ENCODE measurements around the gene DHX58. TPM values are rescaled to one million over a fixed set of nuclear protein-coding genes. Genes with fewer than 3 reads are reported as not detected.
A peak's percentile ranks its signal among the peaks of the same experiment; 100 is the strongest.

Gene DHX58
- total and polyA plus RNA-seq, 10 of the 15 experiments (the other 5 are each of a cell fraction or from before 2014, with no cell fraction given), result 3.5 to 69.8 (median 16.4) TPM

- DNase-seq (ENCODE audit: low read depth, low spot score) (no peak), FAIRE-seq (no peak), ATAC-seq (peak; percentile 20)
- Histone ChIP-seq H3K27me3 (replicated peaks in 1 of 2; ENCODE audit: control insufficient read depth in 2 of 2, insufficient read depth in 2 of 2, low read length in 1 of 2) (no peaks in the 10 kb centered on the region), H3K27ac (ENCODE audit: control insufficient read depth, insufficient read depth) (peak overlapping the region; percentile 98), H4K20me1 (ENCODE audit: control insufficient read depth, insufficient read depth) (no peaks in the 10 kb centered on the region), H3K4me3 (peak overlapping the region; percentile 79), H3K4me2 (ENCODE audit: control insufficient read depth, insufficient read depth) (peak overlapping the region; percentile 75), H3K9me3 (replicated peaks; ENCODE audit: control insufficient read depth, insufficient read depth, low read length) (no peaks in the 10 kb centered on the region; the same call in 2 of the 3 replicates), H3K9ac (ENCODE audit: control insufficient read depth, insufficient read depth, low read length) (peak overlapping the region; percentile 94), H2AFZ (ENCODE audit: control insufficient read depth, low read depth, low read length) (no peak overlapping the region; the same call in 1 of the 2 replicates), H3K36me3 (ENCODE audit: control insufficient read depth in 2 of 2, insufficient read depth in 2 of 2, low read length in 1 of 2) (peaks cover 2 to 3% of the 10 kb centered on the region in 2 experiments; a peak in 2 of 4 replicates), H3K4me1 (ENCODE audit: control insufficient read depth, insufficient read depth, low read length) (peaks cover 37% of the 10 kb centered on the region), H3K79me2 (ENCODE audit: control insufficient read depth, insufficient read depth, low read length) (peaks cover 13% of the 10 kb centered on the region)
- 16% methylated on average over 12 of the region's 12 CpGs for WGBS (ENCODE audit: insufficient coverage, insufficient replicate concordance, low lambda C conversion rate, missing lambda C conversion rate)
- in situ Hi-C loops (cut with MboI) (loop anchor here (5.0 kb wide), 2 partner anchors 90 to 150 kb away; partner anchors contain the start of gene NKIRAS2), intact Hi-C loops (cut with micrococcal nuclease; ENCODE audit: unreplicated experiment) (no loop called here)
- BruUV-seq (replicated peaks), result no TSS peak
- ChIA-PET CTCF (interaction anchor here (0.5 to 7.5 kb wide), 13 partner anchors 8 to 1694 kb away, joined by 3 to 61 read pairs (median 5); partner anchors contain the start of genes DNAJC7, GHDC and KCNH4), RAD21 (ENCODE audit: unreplicated experiment) (interaction anchor here (0.9 to 2.7 kb wide), 14 partner anchors 11 to 181 kb away, joined by 3 to 16 read pairs (median 4); partner anchors contain the start of genes CNP, DNAJC7, KCNH4 and NKIRAS2), SMC1A (ENCODE audit: uncharacterized antibody, unreplicated experiment) (interaction anchor here (0.6 to 3.4 kb wide), 11 partner anchors 14 to 636 kb away, joined by 3 to 17 read pairs (median 7); partner anchors contain the start of genes DNAJC7, KCNH4 and ZNF385C), POLR2A (interaction anchor here (1.0 to 3.5 kb wide), 9 partner anchors 9 to 277 kb away, joined by 3 to 23 read pairs (median 6); partner anchors contain the start of genes CNP, DNAJC7, KAT2A and KCNH4)
- TF ChIP-seq POLR2AphosphoS5 (IDR thresholded peaks at IDR 0.05; ENCODE audit: low read length) (no peak), MTA2 (IDR thresholded peaks at IDR 0.05; ENCODE audit: low read depth) (no peak), MLLT1 (IDR thresholded peaks at IDR 0.05) (peak; percentile 23), EED (IDR thresholded peaks at IDR 0.05; ENCODE audit: low read depth) (peak; percentile 24; the same call in 1 of the 2 replicates), SIN3A (IDR thresholded peaks at IDR 0.05; ENCODE audit: low read depth, low read length) (peak; percentile 46; the same call in 1 of the 2 replicates), POLR2A (IDR thresholded peaks at IDR 0.05; ENCODE audit: low read depth, low read length) (no peak), MEF2B (IDR thresholded peaks at IDR 0.05; ENCODE audit: partially characterized antibody, poor library complexity, severe bottlenecking) (no peak), TBL1XR1 (IDR thresholded peaks at IDR 0.05; ENCODE audit: low read depth, low read length) (no peak), NFYB (IDR thresholded peaks at IDR 0.05; ENCODE audit: insufficient read depth, low read depth, low read length) (no peak), REST (IDR thresholded peaks at IDR 0.05; ENCODE audit: low read depth, low read length) (no peak), ZNF592 (IDR thresholded peaks at IDR 0.05) (no peak), SMARCA5 (IDR thresholded peaks at IDR 0.05) (no peak), ATF7 (IDR thresholded peaks at IDR 0.05; ENCODE audit: low read depth) (no peak), SMC3 (IDR thresholded peaks at IDR 0.05; ENCODE audit: borderline replicate concordance, low read length) (no peak)
Measured at GRCh38 chr17:42111871-42112551, 503 bp downstream of the DHX58 start.
